GM18861 (cell line): ENCODE results near the gene CDC123.
"Not testable (repeated sequence)": the region's sequence is repeated elsewhere in the genome, so short reads cannot be mapped to it uniquely, and the experiment has no call there.

Source experiments
- ATAC-seq: cut with Tn5 transposase; IDR thresholded peaks from one replicate; pipeline ENCODE4 v1.9.1; 2021; ENCODE audit not compliant: unreplicated experiment

The CDC123 gene, protein sequence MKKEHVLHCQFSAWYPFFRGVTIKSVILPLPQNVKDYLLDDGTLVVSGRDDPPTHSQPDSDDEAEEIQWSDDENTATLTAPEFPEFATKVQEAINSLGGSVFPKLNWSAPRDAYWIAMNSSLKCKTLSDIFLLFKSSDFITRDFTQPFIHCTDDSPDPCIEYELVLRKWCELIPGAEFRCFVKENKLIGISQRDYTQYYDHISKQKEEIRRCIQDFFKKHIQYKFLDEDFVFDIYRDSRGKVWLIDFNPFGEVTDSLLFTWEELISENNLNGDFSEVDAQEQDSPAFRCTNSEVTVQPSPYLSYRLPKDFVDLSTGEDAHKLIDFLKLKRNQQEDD

DNA sequence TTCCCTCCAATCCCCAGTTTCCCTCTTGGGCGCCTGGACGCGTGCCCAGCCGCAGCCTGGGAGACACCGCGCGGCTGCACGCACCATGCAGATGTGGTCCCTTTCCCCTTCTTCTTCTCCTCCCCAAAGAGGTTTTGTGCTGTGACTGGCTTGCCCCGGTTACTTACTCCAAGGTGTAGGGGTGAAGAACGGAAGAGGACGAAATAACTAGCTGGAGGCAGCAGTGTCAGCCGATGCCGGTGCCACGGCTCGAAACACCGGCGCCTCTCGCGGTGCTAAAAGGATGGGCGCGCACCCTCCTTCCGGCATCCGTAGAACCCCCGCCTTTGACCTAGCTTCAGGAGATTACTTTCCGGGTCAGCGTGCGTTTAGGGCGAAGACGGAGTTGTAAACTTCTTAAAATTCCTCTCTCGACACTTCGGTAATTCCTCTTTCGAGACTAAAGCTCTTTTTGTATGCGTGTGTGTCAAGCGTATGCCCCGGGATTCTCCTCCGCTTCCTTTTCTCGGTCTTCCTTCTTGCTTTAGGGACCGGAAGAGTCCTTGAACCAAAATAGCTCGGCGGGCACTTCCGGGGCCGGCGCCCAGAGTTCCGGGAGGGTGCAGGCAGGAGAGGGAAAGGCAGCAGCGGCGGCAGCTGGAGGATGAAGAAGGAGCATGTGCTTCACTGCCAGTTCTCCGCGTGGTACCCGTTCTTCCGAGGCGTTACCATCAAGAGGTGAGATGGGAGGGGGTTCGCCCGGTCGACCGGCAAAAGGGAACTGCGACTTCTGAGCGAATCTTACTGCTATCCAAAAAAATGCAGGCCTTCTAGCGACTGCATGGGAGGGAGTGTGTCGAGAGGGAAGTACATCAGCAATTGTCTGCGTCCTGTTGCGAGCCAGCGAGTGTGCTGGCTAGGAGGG lies at the start of gene CDC123, which contains the start of gene NUDT5:
Gene CDC123, plus strand, starts transcription at position 586 of the 904 bp plus-strand sequence. Its CDS starts 58 bp downstream, at position 644.
Gene NUDT5, minus strand, starts transcription at position 289 of the 904 bp plus-strand sequence. CDS start 9,600 bp downstream, outside the sequence.
- peak; percentile 79 for ATAC-seq

DNA sequence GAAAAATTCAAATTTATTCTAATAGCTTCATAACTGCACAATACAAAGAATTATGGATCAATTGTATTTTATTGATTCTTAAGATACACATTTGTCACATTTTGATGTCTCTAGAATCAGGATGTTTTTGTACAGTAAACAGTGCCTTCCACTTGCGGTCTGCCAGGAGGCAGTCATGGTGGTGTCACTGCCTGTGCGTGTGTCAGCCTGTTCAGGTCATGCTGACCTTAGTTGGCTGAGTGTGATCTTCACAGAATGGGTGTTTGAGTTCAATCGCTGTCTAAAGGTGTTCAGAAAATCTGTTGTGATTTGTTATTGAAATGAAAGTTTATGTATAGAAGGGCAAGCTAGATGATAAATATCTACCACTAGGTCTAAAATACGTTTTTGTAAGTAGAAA lies 45.8 kb upstream of the CDC123 start:
- no peak for ATAC-seq

DNA sequence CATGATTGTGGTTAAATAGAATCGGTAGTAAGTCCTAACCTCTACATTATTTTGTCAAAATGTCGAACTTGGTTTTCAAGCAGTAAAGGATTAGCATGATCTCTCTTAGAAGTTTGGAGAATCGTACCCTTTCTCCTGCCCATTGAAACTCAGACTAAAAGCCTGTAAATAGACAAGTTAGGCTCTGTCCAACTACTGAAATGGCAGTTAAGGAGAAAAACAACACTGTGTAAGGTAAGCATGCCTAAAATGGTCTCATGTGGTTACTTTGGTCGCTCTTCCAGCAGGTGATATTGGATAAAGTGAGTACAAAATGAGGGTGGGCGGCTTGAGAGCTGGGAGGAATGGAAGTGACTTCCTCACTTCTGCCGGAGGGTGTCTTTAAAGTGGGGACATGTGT lies 41.5 kb upstream of the CDC123 start:
- ATAC-seq, result no peak

DNA sequence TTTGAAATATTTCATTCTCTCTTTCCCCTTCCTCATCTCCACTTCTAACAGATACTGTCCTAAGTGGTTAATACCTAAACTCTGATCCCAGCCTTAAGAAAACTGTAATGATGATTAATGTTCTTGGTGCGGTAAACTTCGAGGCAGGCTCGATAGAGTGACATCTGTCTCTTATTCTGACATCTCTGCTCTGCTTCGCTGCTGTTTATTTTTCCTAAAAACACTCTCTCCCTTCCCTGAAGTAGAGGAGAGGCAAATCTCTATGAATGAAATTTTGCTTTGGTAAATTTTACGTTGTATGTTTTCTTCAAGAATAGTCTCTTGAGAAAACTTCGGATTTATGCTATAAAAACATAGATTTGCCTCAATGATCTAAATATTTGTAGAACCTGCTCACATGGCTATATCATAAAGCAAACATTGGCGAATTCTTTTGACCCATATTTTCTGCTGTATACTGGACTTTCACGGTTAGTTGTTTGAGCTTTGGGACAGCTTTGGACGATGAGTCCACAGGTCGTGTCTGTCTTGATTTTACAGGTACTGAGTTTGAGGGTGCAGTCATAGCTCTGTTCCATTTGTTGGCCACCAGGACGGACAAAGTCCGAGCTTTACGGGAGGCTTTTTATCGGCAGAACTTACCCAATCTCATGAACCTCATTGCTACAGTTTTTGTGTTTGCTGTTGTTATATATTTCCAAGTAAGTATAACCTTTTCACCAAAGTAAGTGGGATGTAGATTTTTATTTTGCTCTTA lies 39.4 kb upstream of the CDC123 start:
- ATAC-seq, result no peak

DNA sequence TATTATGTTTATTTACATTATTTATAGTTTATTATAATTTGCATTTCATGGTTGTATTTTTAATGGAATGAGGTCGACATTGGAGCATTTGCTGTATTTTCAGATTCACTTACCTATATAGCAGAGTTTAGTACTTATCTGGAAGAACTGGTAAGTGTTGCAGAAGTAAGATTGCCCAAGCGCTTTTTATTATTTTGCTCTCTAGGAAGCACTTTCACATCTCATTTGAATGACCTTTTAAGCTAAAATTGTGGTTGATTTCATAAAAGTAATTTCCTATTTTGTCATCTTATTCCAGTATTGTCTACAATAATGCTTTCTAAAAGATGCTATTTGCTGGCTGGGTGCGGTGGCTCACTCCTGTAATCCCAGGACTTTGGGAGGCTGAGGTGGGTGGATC lies 37.9 kb upstream of the CDC123 start:
- no peak for ATAC-seq

DNA sequence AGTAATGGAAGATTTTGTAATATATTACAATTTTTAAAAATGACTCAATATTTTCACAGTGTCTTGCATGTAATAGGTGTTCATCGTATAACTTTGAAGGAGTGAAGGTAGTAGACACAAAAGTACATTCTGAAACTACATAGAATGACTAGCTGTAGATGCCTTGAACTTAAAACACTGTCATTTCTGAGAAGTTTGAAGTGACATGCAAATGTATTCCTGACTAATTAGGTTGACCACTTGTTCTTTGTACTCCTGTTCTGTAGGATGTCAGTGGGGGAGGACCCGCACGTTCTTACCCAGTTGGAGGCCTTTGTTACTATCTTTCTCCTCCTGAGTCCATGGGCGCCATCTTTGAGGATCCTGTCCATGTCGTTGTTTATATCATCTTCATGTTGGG lies 35.3 kb upstream of the CDC123 start:
- no peak for ATAC-seq

DNA sequence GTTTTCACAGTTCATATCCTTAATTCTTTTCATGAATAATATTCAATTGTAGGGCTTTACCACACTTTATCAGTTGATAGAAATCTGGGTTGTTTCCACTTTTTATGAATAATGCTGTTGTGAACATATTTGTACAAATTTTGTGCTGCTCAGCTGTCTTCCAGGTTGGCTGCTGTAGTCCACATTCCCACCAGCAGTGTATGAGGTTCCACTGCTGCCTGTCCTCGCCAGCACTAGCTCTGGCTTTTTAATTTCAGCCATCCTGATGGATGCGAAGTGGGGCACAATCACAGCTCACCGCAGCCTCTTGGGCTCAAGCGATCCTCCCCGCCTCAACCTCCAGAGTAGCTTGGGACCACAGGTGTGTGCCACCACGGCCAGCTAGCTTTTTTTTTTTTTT lies 33.1 kb upstream of the CDC123 start:
- ATAC-seq, result no peak

DNA sequence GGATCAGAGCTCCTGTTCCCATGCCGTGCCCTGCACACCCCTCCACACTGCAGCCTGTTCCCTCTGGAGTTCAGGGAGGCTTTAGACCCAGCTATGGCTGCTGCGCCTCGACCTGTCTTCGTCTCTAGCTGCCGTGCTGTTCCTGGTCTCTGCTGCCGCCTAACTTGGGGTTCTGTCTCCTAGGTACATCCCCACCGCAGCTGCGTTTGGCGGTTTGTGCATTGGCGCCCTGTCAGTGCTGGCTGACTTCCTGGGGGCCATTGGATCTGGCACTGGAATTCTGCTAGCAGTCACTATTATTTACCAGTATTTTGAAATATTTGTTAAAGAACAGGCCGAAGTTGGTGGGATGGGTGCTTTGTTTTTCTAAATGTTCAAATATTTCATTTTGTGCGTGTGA lies 31.9 kb upstream of the CDC123 start:
- ATAC-seq, result no peak

DNA sequence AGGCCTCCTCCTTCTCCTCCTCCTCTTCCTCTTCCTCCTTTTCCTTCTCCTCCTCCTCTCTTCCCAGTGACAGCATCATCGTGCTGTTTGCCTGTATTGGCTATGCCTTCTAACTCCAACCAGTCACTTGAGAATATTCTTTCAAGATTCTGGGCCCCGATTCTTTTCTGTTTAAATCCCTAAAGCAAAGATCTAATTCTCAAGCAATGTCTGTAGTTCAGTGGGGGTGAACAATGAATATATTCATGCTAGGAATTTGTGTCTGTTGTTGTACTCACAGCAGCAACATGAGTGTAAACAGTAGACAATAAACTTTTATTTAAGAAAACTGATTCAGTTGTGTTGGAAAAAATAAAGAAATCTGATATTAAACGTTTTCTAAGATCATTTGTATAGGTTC lies 31.0 kb upstream of the CDC123 start:
- no peak for ATAC-seq

DNA sequence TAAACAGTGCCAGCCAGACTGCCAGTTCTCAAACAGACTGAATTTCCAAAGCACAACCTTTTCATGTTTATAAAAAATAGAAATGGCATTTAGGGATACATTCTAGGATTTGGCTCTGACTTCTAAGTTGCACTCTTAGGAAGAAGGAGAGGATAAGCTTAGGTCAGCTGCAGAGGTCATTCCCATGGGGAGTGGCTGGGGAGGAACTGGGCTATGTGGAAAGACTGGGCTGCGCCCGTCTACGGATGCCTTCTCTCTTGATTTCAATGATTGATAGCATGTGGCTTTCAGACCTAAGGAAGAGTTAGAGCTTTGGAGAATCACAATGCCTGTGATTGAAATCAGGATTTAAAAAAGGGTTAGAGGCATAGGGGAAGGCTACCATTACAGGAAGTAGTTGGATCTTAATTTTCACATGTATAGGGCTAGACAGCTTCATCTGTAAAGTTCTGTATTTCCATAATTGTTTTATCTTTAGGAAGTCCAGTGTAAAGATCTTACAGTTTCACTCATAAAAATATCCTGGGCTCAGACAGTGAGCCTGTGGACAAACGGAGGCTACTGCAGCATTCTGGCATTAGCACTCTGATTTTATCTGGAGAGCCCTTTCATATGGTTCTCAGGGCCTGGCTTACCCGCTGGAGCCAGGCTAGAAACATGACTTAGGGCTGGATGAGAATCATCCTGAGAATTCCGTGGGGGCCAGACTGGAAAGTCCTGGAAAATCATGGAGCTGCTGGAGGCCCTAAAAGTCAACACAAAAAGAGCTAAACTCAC lies 29.8 kb upstream of the CDC123 start:
- ATAC-seq, result no peak

DNA sequence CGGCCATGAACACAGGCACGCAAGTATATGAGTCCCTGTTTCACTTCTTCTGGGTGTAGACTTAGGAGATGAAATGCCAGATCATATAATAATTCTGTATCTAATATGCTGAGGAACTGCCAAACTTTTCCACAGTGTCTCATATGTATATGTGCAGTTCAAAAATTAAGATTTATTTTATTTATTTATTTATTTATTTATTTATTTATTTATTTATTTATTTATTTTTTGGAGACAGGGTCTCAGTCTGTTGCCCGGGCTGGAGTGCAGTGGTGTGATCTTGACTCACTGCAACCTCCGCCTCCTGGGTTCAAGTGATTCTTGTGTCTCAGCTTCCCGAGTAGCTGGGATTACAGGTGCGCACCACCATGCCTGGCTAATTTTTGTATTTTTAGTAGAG lies 24.5 kb upstream of the CDC123 start:
- not testable (repeated sequence) for ATAC-seq

DNA sequence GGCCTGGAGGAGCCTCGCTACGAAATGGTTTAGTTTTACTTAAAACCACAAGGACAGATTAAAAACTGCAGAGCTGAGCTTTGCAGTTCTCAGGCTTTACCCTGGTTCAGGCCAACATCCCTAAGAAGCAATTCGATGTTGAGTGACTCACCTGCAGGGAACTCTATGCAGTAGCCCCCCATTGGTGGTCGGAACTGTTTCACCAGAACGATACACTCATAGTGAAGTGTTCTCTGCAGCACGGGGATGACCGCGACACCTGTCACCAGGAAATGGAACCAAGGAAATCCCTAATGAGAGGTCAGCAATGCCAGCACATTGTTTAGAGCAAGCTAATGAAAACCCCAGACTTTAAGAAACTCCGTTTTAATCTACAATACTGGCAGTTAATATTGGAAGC lies 18.3 kb upstream of the CDC123 start:
- no peak for ATAC-seq

DNA sequence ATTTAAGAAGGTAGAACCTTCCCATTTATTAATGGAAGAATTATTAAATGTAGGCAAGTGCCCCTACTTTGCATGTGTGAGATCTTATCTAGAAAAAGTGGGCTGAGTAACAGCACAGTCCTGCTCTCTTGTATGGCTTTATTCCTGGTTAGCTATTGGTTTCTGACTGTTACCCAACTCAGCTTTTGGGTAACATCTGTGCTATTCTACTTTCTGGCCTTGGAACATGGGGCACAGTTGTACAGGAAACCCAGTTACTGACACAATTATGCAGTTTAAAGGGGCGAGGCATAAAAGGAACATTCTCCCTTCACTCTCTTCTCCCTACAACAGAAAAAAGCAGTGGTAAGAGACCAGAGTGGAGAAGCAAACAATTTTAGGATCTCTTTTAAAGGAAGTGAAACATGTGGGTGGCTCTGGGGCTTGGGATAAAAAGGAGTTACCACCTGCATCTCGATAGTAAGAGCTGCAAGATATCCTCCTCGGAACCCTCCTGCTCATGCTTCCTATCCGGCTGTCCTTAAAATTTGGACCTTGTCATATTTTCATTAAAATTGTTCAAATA lies 16.3 kb upstream of the CDC123 start:
- no peak for ATAC-seq

DNA sequence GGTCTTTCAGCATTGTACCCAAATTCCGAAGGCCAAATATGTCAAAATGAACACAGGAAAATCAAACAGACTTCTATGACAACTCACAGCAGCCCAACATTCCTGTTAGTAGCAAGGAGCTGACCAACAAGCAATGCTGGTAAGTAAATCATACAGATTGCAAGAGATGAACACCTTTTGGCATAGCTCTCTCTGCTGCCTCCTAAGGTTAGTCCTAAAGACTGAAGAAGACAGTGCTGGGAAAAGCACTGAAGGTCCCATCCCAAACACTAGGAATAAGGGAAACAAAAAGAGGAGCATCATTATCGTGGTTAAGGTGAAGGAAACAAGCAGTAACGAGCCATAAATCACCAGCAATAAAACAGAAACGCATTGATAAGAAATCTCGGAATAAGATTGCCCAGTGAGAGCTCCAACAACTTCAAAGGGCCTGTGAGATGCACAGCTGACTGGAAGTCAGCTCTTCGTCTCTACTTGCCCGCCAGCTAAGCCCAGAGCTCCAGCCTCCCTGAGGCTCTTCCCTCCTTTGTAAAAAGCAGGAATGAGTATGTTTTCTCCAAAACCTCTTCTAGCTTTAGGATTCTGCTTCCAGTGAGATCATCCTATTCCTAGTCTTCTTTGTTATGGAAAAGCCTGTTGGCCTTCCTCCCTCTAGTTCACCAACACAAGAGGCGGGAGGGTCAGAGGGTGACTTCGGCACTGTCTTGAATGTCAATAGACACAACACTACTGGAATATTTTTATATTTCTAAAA lies 15.6 kb upstream of the CDC123 start:
- no peak for ATAC-seq

DNA sequence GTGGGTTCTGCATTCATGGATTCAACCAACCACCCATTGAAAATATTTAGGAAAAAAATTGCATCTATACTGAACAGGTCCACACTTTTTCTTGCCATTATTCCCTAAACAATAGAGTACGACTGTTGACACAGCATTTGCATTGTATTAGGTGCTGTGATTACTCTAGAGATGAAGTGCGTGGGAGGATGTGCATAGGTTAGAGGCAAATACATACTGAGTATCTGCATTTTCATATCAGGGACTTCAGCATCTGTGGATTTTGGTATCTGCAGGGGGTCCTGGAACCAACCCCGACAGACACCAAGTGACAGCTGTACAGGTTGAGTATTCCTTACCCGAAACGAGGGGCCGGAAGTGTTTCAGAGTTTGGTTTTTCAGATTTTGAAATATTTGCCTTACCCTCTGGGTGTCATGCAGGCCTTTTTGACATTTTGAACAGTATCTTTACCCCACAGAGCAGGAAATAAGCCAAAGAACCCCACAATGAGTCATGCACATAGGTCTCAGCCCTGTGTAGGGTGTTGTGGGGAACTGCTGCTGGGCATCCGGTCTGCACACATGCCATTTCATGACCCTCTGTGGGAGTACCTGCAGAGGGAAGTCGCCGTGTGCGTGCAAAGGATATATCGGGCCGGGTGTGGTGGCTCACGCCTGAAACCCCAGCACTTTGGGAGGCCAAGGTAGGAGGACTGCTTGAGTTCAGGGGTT lies 14.8 kb upstream of the CDC123 start:
- ATAC-seq, result no peak

DNA sequence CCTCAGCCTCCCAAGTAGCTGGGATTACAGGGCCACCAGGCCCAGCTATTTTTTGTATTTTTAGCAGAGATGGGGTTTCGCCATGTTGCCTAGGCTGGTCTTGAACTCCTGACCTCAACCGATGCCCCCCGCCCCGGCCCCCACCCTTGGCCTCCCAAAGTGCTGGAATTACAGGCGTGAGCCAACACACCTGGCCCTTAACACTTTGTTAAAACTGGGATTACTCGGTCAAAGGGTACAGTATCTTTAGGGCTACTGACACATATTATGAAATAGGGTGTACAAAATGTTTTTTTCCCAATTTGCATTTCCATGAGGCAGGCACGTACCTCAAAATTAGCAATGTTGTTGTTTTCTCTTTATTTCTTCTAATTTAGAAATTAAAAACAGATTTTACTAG lies 11.8 kb upstream of the CDC123 start:
- ATAC-seq, result no peak

DNA sequence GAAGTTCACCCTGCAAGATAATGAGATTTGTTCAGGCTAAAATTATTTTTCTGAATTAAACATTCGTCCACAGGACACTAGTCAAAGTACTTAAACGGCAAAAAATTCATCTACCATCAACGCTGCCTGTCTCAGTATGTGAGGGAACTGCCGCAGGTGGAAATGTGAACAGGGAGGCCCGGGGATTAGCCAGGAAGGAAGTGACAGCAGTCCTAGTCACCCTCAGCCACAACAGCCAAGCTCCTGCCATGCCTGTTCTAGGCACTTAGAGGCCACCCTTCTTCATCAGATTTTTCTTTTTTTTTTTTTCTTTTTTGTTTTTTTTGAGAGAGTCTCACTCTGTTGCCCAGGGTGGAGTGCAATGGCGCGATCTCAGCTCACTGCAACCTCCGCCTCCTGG lies 9.7 kb upstream of the CDC123 start:
- ATAC-seq, result no peak

DNA sequence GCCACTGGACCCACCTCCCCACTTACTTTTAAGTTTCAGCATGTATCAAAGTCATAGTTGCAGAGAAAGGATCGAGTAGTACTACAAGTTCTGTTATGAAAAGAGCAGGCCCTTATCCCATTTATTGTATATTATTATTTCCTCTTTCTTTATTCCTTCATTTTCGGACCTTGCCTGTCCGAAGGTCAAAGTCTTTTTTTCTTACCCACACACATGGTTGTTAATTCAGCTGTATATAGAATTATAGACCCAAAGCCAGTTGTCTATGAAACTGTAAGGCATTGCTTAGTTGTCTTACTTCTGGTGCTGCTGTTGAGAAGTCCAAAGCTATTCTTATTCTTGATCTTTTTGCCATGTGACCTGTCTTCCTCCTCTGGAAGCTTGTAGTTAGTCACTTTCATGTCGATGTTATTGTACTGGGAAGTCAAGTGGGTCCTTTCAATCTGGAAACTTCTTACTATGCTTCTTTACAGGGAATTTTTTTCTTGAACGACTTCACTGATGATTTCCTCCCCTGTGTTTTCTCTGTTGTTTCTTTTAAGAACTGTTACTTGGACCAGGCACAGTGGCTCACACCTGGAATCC lies 8.6 kb upstream of the CDC123 start:
- no peak for ATAC-seq

DNA sequence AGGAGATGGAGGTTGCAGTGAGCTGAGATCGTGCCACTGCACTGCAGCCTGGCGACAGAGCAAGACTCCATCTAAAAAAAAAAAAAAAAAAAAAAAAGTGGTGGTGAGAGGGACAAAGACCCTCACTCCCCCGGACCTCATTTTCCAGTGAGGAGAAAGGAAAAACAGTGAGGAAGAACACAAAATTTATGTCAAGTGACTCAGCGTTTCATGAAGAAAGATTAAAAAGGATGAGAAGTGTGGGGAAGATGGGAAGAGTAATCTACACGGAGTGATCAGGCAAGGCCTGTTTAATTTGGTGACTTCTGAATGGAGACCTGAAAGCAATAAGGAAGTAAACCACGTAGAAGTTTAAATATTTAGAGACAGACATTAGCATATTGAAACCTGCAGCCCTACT lies 7.3 kb upstream of the CDC123 start:
- no peak for ATAC-seq
